DND-41 (cell line): ENCODE data around the gene CCN5.

Experiments
- EZH2 ChIP-seq: IDR thresholded peaks from 3 replicates; pipeline ENCODE4 v1.6.1; 2012; ENCODE audit warnings: borderline replicate concordance, low read depth, mild to moderate bottlenecking, moderate library complexity, low read length, inconsistent platforms; ENCODE audit not compliant: severe bottlenecking
- TF ChIP-seq, protein P1 (sequence below): IDR thresholded peaks from 2 replicates; pipeline ENCODE4 v1.5.1; 2012; ENCODE audit warnings: borderline replicate concordance, low read length, moderate library complexity, mild to moderate bottlenecking; ENCODE audit not compliant: poor library complexity, severe bottlenecking; ENCODE audit errors: extremely low read depth

- TF ChIP-seq, protein P1, sequence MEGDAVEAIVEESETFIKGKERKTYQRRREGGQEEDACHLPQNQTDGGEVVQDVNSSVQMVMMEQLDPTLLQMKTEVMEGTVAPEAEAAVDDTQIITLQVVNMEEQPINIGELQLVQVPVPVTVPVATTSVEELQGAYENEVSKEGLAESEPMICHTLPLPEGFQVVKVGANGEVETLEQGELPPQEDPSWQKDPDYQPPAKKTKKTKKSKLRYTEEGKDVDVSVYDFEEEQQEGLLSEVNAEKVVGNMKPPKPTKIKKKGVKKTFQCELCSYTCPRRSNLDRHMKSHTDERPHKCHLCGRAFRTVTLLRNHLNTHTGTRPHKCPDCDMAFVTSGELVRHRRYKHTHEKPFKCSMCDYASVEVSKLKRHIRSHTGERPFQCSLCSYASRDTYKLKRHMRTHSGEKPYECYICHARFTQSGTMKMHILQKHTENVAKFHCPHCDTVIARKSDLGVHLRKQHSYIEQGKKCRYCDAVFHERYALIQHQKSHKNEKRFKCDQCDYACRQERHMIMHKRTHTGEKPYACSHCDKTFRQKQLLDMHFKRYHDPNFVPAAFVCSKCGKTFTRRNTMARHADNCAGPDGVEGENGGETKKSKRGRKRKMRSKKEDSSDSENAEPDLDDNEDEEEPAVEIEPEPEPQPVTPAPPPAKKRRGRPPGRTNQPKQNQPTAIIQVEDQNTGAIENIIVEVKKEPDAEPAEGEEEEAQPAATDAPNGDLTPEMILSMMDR, result no peak
- no peak for TF ChIP-seq EZH2
Measured at GRCh38 chr20:44706301-44707017, 8.7 kb upstream of the CCN5 start.
